Activated T-helper 17 cell treated with anti-CD3 and anti-CD28 coated beads, Interleukin-2, amount 50 U/mL, for 72 hours (primary cell): ENCODE measurements around the gene SNRNP25. TPM values are rescaled to one million over a fixed set of nuclear protein-coding genes. Genes with fewer than 3 reads are reported as not detected.

ENCODE experiments used
- ATAC-seq: fragments of 150-1000 bp; cut with Tn5 transposase; replicated peaks from 2 replicates; pipeline ENCODE4 v1.10.0; 2021; ENCODE audit warnings: mild to moderate bottlenecking, moderate library complexity
- H3K27ac Mint-ChIP-seq: one replicate; pipeline ENCODE4 v1.8.0; 2022; ENCODE audit warnings: mixed read lengths
- H3K27me3 Mint-ChIP-seq: one replicate; pipeline ENCODE4 v1.8.0; 2022; ENCODE audit warnings: mixed read lengths
- H3K36me3 Mint-ChIP-seq: one replicate; pipeline ENCODE4 v1.8.0; 2022; ENCODE audit warnings: low read depth, mild to moderate bottlenecking, mixed read lengths
- H3K4me1 Mint-ChIP-seq: one replicate; pipeline ENCODE4 v1.8.0; 2022; ENCODE audit warnings: mixed read lengths
- H3K4me3 Mint-ChIP-seq: one replicate; pipeline ENCODE4 v1.8.0; 2022; ENCODE audit warnings: mild to moderate bottlenecking, mixed read lengths
- H3K9me3 Mint-ChIP-seq: one replicate; pipeline ENCODE4 v1.8.0; 2022; ENCODE audit warnings: mixed read lengths
- total RNA-seq, 2 donors: library from RNA; stranded (reverse); gene quantifications; one replicate each; pipeline ENCODE4 v1.2.3, GENCODE V29; 2022

SNRNP25 gene
- total RNA-seq, 2 donors from 2014 or later: 34.4 to 60.3 TPM

DNA sequence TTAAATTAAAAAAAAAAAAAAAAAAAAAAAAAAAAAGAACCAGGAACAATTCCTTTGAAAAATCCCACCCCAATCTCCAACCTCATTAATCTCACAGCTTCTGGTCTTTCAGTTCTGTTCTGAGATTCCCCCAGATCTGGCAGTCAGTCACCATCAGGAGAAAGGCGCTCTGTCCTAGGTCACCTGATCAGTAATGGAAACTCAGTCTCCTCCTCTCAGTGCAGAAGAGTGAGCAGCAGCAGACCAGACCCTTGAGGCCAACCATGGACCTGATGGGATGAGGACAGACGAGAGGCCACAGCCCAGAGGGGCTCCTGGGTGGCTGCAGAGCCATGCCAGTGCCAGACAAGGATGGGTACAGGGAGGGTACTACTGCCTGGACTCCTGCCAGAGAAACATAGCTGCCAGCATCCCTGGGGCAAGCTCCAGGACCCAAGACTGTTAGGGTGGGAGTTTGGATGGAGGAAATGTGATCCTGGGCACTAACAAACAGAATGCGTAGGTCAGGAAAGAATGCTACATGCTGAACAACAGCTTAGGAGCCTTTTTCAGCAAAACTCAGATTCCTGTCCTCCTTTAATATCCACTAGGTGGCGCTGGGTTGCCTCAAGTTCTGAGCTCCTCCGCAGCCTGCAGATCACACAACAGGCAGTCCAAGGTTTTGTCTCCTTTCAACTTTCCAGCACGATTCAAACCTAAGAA, 53.1 kb downstream of the SNRNP25 start:
- peak; percentile 82 for ATAC-seq
- Mint-ChIP-seq H3K4me3 (no peak overlapping the region), H3K9me3 (no peaks in the 10 kb centered on the region), H3K36me3 (peaks cover 62% of the 10 kb centered on the region), H3K4me1 (no peaks in the 10 kb centered on the region), H3K27me3 (no peaks in the 10 kb centered on the region), H3K27ac (no peak overlapping the region)

Other genes starting within 250 kb of the SNRNP25 start
- gene POLR3K, start 220 bp upstream of the SNRNP25 start, total RNA-seq: 10 to 100 TPM; 26.4 to 61.9 TPM
- gene RHBDF1, start 18.8 kb downstream of the SNRNP25 start, total RNA-seq: under 1 TPM in 1 of 2 donors, not detected in 1; 0.24 TPM
- 10 to 100 TPM; 45.6 to 51.9 TPM for gene MPG, start 24.4 kb downstream of the SNRNP25 start, total RNA-seq
- 10 to 100 TPM; 33.7 to 48.3 TPM for gene NPRL3, start 84.8 kb downstream of the SNRNP25 start, total RNA-seq
- not detected for gene HBZ, start 98.8 kb downstream of the SNRNP25 start, total RNA-seq
- gene HBM, start 112.2 kb downstream of the SNRNP25 start, total RNA-seq: not detected
- gene HBA2, start 119.0 kb downstream of the SNRNP25 start, total RNA-seq: not detected
- not detected for gene HBA1, start 122.9 kb downstream of the SNRNP25 start, total RNA-seq
- not detected for gene HBQ1, start 126.6 kb downstream of the SNRNP25 start, total RNA-seq
- 10 to 100 TPM; 54.8 to 65.4 TPM for gene LUC7L, start 175.6 kb downstream of the SNRNP25 start, total RNA-seq
- gene FAM234A, start 181.0 kb downstream of the SNRNP25 start, total RNA-seq: 1 to 10 TPM; 4.0 to 6.8 TPM
- gene RGS11, start 222.1 kb downstream of the SNRNP25 start, total RNA-seq: under 1 TPM in 1 of 2 donors, not detected in 1; 0.11 TPM
- gene ARHGDIG, start 226.8 kb downstream of the SNRNP25 start, total RNA-seq: not detected
- gene PDIA2, start 229.3 kb downstream of the SNRNP25 start, total RNA-seq: not detected